Prostate gland (tissue), 2 donors: ENCODE results near the gene PTPRD.

Source experiments
- CTCF ChIP-seq, 4 experiments: fragments of 200-600 bp in 2 of 4; fragments of 450-650 bp in 2 of 4; sonication (generic) in 2 of 4; IDR thresholded peaks; 1 replicate in 3 of 4; 2 replicates in 1 of 4; pipeline ENCODE4 v1.5.1; 2016 to 2019; ENCODE audit warnings: antibody characterized with exemption in 4 of 4, mild to moderate bottlenecking in 2 of 4, moderate library complexity in 2 of 4
- POLR2A ChIP-seq: fragments of 450-650 bp; IDR thresholded peaks from one replicate; pipeline ENCODE4 v1.6.1; 2016; ENCODE audit warnings: antibody characterized with exemption, mild to moderate bottlenecking

- TF ChIP-seq CTCF (IDR thresholded peaks at IDR 0.05) (no peak), POLR2A (no peak)
Observed at GRCh38 chr9:8869812-8870211, 1743.0 kb downstream of the PTPRD start.
